ENCODE data around the gene IMP3. TPM values are rescaled to one million over a fixed set of nuclear protein-coding genes. Genes with fewer than 3 reads are reported as not detected.
A peak's percentile ranks its signal among the peaks of the same experiment; 100 is the strongest.

Gene IMP3
- total RNA-seq, 3 donors from 2014 or later: 47.6 to 54.8 (median 50.4) TPM

GRCh38 chr15:75606026-75606425, 34.0 kb downstream of the IMP3 start:
- ATAC-seq: no peak
- no peaks in the 10 kb centered on the region for H3K4me1 ChIP-seq (ENCODE audit: low read depth)
- intact Hi-C loops (cut with DNase I, micrococcal nuclease): no loop called here
- no peak for TF ChIP-seq CTCF (IDR thresholded peaks at IDR 0.05)
- no peak overlapping the region for H3K4me3 ChIP-seq
- DNase-seq: no peak
- no peaks in the 10 kb centered on the region for H3K9me3 ChIP-seq
- no peaks in the 10 kb centered on the region for H3K36me3 ChIP-seq (ENCODE audit: low read depth)

- Histone ChIP-seq H3K36me3 (ENCODE audit: low read depth) (no peaks in the 10 kb centered on the region), H3K9me3 (no peaks in the 10 kb centered on the region), H3K4me1 (ENCODE audit: low read depth) (no peaks in the 10 kb centered on the region), H3K4me3 (no peak overlapping the region)
- intact Hi-C loops (cut with DNase I, micrococcal nuclease): no loop called here
- DNase-seq (no peak), ATAC-seq (no peak)
- no peak for TF ChIP-seq CTCF (IDR thresholded peaks at IDR 0.05)
Observed at GRCh38 chr15:75599401-75599800, 40.6 kb downstream of the IMP3 start.

- intact Hi-C loops (cut with DNase I, micrococcal nuclease): no loop called here
- no peak for TF ChIP-seq CTCF (IDR thresholded peaks at IDR 0.05)
- H3K4me3 ChIP-seq: no peak overlapping the region
- DNase-seq (no peak), ATAC-seq (no peak)
- H3K4me1 ChIP-seq (ENCODE audit: low read depth): no peaks in the 10 kb centered on the region
- no peaks in the 10 kb centered on the region for H3K36me3 ChIP-seq (ENCODE audit: low read depth)
- H3K9me3 ChIP-seq: no peaks in the 10 kb centered on the region
Observed at GRCh38 chr15:75598361-75598760, 41.7 kb downstream of the IMP3 start.

- DNase-seq (peak in 1 of 3 donors; percentile 37), ATAC-seq (no peak)
- no peaks in the 10 kb centered on the region for H3K9me3 ChIP-seq
- TF ChIP-seq CTCF (IDR thresholded peaks at IDR 0.05): peak; percentile 8
- intact Hi-C loops (cut with DNase I, micrococcal nuclease): no loop called here
- H3K4me3 ChIP-seq: no peak overlapping the region
- H3K36me3 ChIP-seq (ENCODE audit: low read depth): no peaks in the 10 kb centered on the region
- H3K4me1 ChIP-seq (ENCODE audit: low read depth): no peaks in the 10 kb centered on the region
Observed at GRCh38 chr15:75597667-75598341, 42.2 kb downstream of the IMP3 start.

GRCh38 chr15:75596703-75597345, 43.2 kb downstream of the IMP3 start:
- H3K4me3 ChIP-seq: no peak overlapping the region
- no peaks in the 10 kb centered on the region for H3K36me3 ChIP-seq (ENCODE audit: low read depth)
- no peaks in the 10 kb centered on the region for H3K9me3 ChIP-seq
- DNase-seq (no peak), ATAC-seq (no peak)
- intact Hi-C loops (cut with DNase I, micrococcal nuclease): no loop called here
- no peaks in the 10 kb centered on the region for H3K4me1 ChIP-seq (ENCODE audit: low read depth)
- TF ChIP-seq CTCF (IDR thresholded peaks at IDR 0.05): no peak

Measured in mucosa of descending colon (tissue), 3 donors.